Measurements from ENCODE around the gene PCSK5. TPM values are rescaled to one million over a fixed set of nuclear protein-coding genes. Genes with fewer than 3 reads are reported as not detected.

Gene PCSK5
- total and polyA plus RNA-seq, 12 donors, result 2.2 to 31.8 (median 8.4) TPM

DNA sequence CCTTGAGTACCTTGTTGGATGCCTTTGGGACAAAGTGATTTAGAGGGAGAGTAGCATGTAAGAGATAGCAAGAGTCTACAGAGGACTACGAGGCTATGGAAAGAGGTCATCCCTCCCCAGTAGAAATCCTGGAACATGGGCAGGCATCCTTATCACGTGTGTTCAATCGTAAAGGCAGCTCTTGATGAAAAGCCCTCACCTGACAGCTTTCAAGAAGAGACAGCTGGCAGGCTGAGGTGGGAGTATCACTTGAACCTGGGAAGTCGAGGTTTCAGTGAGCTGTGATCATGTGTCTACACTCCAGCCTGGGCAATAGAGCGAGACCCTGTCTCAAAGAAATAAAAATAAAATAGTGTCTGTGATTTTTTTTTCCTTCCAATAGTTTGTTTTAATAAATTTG lies 112.6 kb downstream of the PCSK5 start:
- no peak for TF ChIP-seq POLR2A (IDR thresholded peaks at IDR 0.05)
- TF ChIP-seq, protein P1, sequence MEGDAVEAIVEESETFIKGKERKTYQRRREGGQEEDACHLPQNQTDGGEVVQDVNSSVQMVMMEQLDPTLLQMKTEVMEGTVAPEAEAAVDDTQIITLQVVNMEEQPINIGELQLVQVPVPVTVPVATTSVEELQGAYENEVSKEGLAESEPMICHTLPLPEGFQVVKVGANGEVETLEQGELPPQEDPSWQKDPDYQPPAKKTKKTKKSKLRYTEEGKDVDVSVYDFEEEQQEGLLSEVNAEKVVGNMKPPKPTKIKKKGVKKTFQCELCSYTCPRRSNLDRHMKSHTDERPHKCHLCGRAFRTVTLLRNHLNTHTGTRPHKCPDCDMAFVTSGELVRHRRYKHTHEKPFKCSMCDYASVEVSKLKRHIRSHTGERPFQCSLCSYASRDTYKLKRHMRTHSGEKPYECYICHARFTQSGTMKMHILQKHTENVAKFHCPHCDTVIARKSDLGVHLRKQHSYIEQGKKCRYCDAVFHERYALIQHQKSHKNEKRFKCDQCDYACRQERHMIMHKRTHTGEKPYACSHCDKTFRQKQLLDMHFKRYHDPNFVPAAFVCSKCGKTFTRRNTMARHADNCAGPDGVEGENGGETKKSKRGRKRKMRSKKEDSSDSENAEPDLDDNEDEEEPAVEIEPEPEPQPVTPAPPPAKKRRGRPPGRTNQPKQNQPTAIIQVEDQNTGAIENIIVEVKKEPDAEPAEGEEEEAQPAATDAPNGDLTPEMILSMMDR (IDR thresholded peaks at IDR 0.05), result no peak
- no peak overlapping the region for H3K27ac ChIP-seq
- no peaks in the 10 kb centered on the region for H3K27me3 ChIP-seq
- H3K36me3 ChIP-seq (replicated peaks in 1 of 2), result no peaks in the 10 kb centered on the region
- no peak for DNase-seq
- H3K4me1 ChIP-seq (replicated peaks in 1 of 2), result peaks cover 0 to 2% of the 10 kb centered on the region in 2 donors
- 86 to 96% (median 90%) methylated on average over 5 of the region's 5 CpGs for WGBS, 4 donors
- intact Hi-C loops (cut with DNase I), result no loop called here
- H3K4me3 ChIP-seq, result no peak overlapping the region
- H3K9me3 ChIP-seq (replicated peaks in 1 of 3), result no peaks in the 10 kb centered on the region

DNA sequence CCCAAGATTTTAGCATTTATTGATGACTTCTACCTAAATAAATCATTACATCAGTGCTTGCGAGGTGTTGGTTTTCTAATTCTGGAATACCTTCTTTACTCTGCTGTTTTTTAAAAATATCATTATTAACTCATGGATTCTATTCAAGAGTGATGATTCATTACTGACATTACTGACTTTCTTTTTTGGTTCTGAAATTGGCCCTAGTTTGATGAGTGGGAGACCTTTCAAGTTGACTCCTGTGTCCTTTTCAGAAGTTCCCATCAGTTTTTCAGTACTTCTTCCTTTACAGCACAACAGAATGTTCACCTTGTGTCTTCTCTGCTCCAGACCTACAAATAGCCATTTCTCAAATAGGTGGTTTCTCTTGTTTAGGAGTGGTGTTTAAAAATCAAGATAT lies 114.1 kb downstream of the PCSK5 start:
- no peaks in the 10 kb centered on the region for H3K36me3 ChIP-seq (replicated peaks in 1 of 2)
- WGBS, 4 donors, result 80 to 88% (median 86%) methylated on average over 1 of the region's 1 CpG
- H3K4me3 ChIP-seq, result no peak overlapping the region
- no peak overlapping the region for H3K27ac ChIP-seq
- peaks cover 0 to 4% of the 10 kb centered on the region in 2 donors for H3K4me1 ChIP-seq (replicated peaks in 1 of 2)
- DNase-seq, result no peak
- intact Hi-C loops (cut with DNase I), result no loop called here
- no peaks in the 10 kb centered on the region for H3K9me3 ChIP-seq (replicated peaks in 1 of 3)
- H3K27me3 ChIP-seq, result no peaks in the 10 kb centered on the region
- TF ChIP-seq, protein P1 (IDR thresholded peaks at IDR 0.05), result no peak
- no peak for TF ChIP-seq POLR2A (IDR thresholded peaks at IDR 0.05)

DNA sequence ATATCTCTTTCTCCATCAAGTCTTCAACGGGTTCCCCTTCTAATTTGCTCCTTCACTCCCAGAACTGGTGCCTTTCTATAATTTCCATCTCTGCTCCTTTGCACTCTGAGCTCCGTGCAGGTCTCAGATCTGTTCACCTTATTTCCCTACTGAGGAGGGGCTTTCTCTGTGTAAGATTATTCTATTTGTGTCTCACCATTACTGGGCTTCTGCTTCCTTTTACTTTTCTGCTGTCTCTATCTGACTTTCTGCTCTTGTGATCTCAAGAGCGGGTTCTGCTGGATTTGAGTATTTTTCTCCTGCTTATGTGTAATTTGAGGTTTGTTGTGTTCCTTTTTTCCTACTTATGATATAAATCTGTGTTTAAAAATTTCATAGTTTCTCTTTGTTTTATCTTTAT lies 117.5 kb downstream of the PCSK5 start:
- Histone ChIP-seq H3K4me3 (no peak overlapping the region), H3K27me3 (no peaks in the 10 kb centered on the region), H3K36me3 (replicated peaks in 1 of 2) (no peaks in the 10 kb centered on the region), H3K27ac (no peak overlapping the region), H3K4me1 (replicated peaks in 1 of 2) (peaks cover 0 to 4% of the 10 kb centered on the region in 2 donors), H3K9me3 (replicated peaks in 1 of 3) (no peaks in the 10 kb centered on the region)
- DNase-seq, result no peak
- intact Hi-C loops (cut with DNase I), result no loop called here
- WGBS, 4 donors, result 87 to 100% (median 91%) methylated on average over 3 of the region's 3 CpGs
- no peak for TF ChIP-seq POLR2A (IDR thresholded peaks at IDR 0.05)
- TF ChIP-seq, protein P1 (IDR thresholded peaks at IDR 0.05), result no peak

DNA sequence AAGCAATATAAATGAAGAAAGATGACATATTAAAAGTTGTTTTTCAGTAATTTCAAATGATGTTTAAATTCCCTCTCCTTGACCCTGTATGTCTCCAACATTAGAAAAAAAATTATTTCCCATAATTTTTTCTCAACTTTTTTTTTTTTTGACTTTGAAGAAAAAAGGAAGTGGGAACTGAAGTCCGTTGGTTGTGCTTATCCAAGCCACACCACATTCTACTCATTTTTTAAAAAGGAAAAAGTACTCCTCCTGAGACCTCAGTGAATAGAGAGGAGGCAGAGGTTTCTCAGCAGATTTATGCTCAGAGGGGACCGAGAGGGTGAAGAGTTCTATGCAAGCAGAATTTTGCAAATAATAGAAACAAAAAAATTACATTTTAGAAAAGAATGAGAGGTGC lies 123.3 kb downstream of the PCSK5 start:
- H3K27ac ChIP-seq, result no peak overlapping the region
- H3K27me3 ChIP-seq, result no peaks in the 10 kb centered on the region
- no peak for DNase-seq
- no peaks in the 10 kb centered on the region for H3K9me3 ChIP-seq (replicated peaks in 1 of 3)
- H3K4me3 ChIP-seq, result no peak overlapping the region
- intact Hi-C loops (cut with DNase I), result no loop called here
- no peaks in the 10 kb centered on the region for H3K36me3 ChIP-seq (replicated peaks in 1 of 2)
- 54 to 61% (median 59%) methylated on average over 2 of the region's 2 CpGs for WGBS, 4 donors
- H3K4me1 ChIP-seq (replicated peaks in 1 of 2), result peaks cover 0 to 3% of the 10 kb centered on the region in 2 donors
- TF ChIP-seq, protein P1 (IDR thresholded peaks at IDR 0.05), result no peak
- no peak for TF ChIP-seq POLR2A (IDR thresholded peaks at IDR 0.05)

Measured in adrenal gland (tissue), 12 donors.